WTC11 (cell line): ENCODE results near the gene SVOP. TPM values are rescaled to one million over a fixed set of nuclear protein-coding genes. Genes with fewer than 3 reads are reported as not detected.

Source experiments
- ATAC-seq: fragments of 200-7000 bp; cut with Tn5 transposase; 2 replicates; pipeline ENCODE4 v1.10.0; 2021; ENCODE audit warnings: mild to moderate bottlenecking, moderate library complexity
- CTCF ChIA-PET: fragments of 300-600 bp; sonication (Branson Sonifier 250); formaldehyde crosslinking; loops from one replicate; lab custom pipeline; 2021; ENCODE audit warnings: antibody characterized with exemption; lab: Charles Lee
- POLR2A ChIA-PET: fragments of 350-600 bp; sonication (Branson Sonifier 250); formaldehyde crosslinking; loops from one replicate; lab custom pipeline; 2021; ENCODE audit warnings: antibody characterized with exemption; lab: Charles Lee
- DNase-seq: peaks from one replicate; pipeline ENCODE4 v3.0.0; 2021; ENCODE audit warnings: low spot score
- H3K27ac Mint-ChIP-seq: 2 replicates; pipeline ENCODE4 v1.8.0; 2021; ENCODE audit warnings: mixed read lengths
- H3K27me3 Mint-ChIP-seq: 2 replicates; pipeline ENCODE4 v1.8.0; 2021; ENCODE audit warnings: low read depth, mild to moderate bottlenecking, moderate library complexity, mixed read lengths
- H3K36me3 Mint-ChIP-seq: 2 replicates; pipeline ENCODE4 v1.8.0; 2021; ENCODE audit warnings: mixed read lengths
- H3K4me1 Mint-ChIP-seq: 2 replicates; pipeline ENCODE4 v1.8.0; 2022; ENCODE audit warnings: mixed read lengths
- H3K4me3 Mint-ChIP-seq: 2 replicates; pipeline ENCODE4 v1.8.0; 2021; ENCODE audit warnings: mild to moderate bottlenecking, moderate library complexity, mixed read lengths
- H3K9me3 Mint-ChIP-seq: 2 replicates; pipeline ENCODE4 v1.8.0; 2021; ENCODE audit warnings: mixed read lengths
- ARID4B ChIP-seq: sonication (generic); formaldehyde crosslinking; IDR thresholded peaks from 2 replicates; pipeline ENCODE4 v1.8.0; 2023; ENCODE audit warnings: missing genetic modification reagents, mild to moderate bottlenecking, borderline replicate concordance
- CDX4 ChIP-seq: fragments of 250-450 bp; sonication (Bioruptor Pico); IDR thresholded peaks from 2 replicates; pipeline ENCODE4 v1.9.0; 2021; ENCODE audit warnings: moderate library complexity, mild to moderate bottlenecking, inconsistent platforms, borderline replicate concordance
- CREM ChIP-seq: sonication (generic); formaldehyde crosslinking; IDR thresholded peaks from 2 replicates; pipeline ENCODE4 v1.8.1; 2022; ENCODE audit warnings: mild to moderate bottlenecking, missing genetic modification reagents, moderate library complexity
- E2F4 ChIP-seq: sonication (generic); formaldehyde crosslinking; IDR thresholded peaks from 2 replicates; pipeline ENCODE4 v1.8.1; 2022; ENCODE audit warnings: low read depth, mild to moderate bottlenecking, moderate library complexity, missing genetic modification reagents, borderline replicate concordance
- FOXP4 ChIP-seq: sonication (generic); formaldehyde crosslinking; IDR thresholded peaks from 2 replicates; pipeline ENCODE4 v1.8.0; 2022; ENCODE audit warnings: mild to moderate bottlenecking, missing genetic modification reagents
- GABPB1 ChIP-seq: sonication (generic); formaldehyde crosslinking; IDR thresholded peaks from 2 replicates; pipeline ENCODE4 v1.8.1; 2023; ENCODE audit warnings: mild to moderate bottlenecking, missing genetic modification reagents
- GRHL2 ChIP-seq: fragments of 250-450 bp; sonication (Bioruptor Pico); IDR thresholded peaks from 2 replicates; pipeline ENCODE4 v1.8.0; 2022; ENCODE audit warnings: mild to moderate bottlenecking, moderate library complexity; ENCODE audit not compliant: insufficient replicate concordance, severe bottlenecking
- GTF2I ChIP-seq: fragments of 250-450 bp; sonication (Bioruptor Pico); conservative IDR thresholded peaks from 2 replicates; pipeline ENCODE4 v1.4.0; 2021; ENCODE audit warnings: mild to moderate bottlenecking
- HMGXB4 ChIP-seq: sonication (generic); formaldehyde crosslinking; IDR thresholded peaks from 2 replicates; pipeline ENCODE4 v1.8.1; 2023; ENCODE audit warnings: mild to moderate bottlenecking, moderate library complexity, missing genetic modification reagents
- MLX ChIP-seq: sonication (generic); formaldehyde crosslinking; IDR thresholded peaks from 2 replicates; pipeline ENCODE4 v1.8.1; 2023; ENCODE audit warnings: mild to moderate bottlenecking, missing genetic modification reagents, moderate library complexity
- NFATC4 ChIP-seq: fragments of 250-450 bp; sonication (Bioruptor Pico); IDR thresholded peaks from 2 replicates; pipeline ENCODE4 v1.9.0; 2021; ENCODE audit warnings: mild to moderate bottlenecking
- NR2C2 ChIP-seq: sonication (generic); formaldehyde crosslinking; IDR thresholded peaks from 2 replicates; pipeline ENCODE4 v1.8.0; 2022; ENCODE audit warnings: mild to moderate bottlenecking, missing genetic modification reagents
- TP53 ChIP-seq: sonication (generic); formaldehyde crosslinking; IDR thresholded peaks from 2 replicates; pipeline ENCODE4 v1.8.1; 2023; ENCODE audit warnings: mild to moderate bottlenecking, missing genetic modification reagents
- ZMAT4 ChIP-seq: fragments of 250-450 bp; sonication (Bioruptor Pico); IDR thresholded peaks from 2 replicates; pipeline ENCODE4 v1.9.0; 2021; ENCODE audit warnings: mild to moderate bottlenecking
- ZNF671 ChIP-seq: fragments of 250-450 bp; sonication (Bioruptor Pico); IDR thresholded peaks from 2 replicates; pipeline ENCODE4 v1.8.0; 2021; ENCODE audit warnings: mild to moderate bottlenecking
- ZSCAN18 ChIP-seq: fragments of 250-450 bp; sonication (Bioruptor Pico); IDR thresholded peaks from 2 replicates; pipeline ENCODE4 v2.1.2; 2022; ENCODE audit warnings: mild to moderate bottlenecking, moderate library complexity
- total RNA-seq: library from RNA; stranded (reverse); gene quantifications from 3 replicates; pipeline ENCODE4 v1.2.3, GENCODE V29; 2021

Gene SVOP
- total RNA-seq, 1 experiment from 2014 or later, result 0.04 TPM

GRCh38 chr12:109056891-109057290 lies 36.0 kb upstream of the SVOP start:
- peaks cover 10% of the 10 kb centered on the region for H3K4me1 Mint-ChIP-seq
- ATAC-seq, result no peak
- TF ChIP-seq GTF2I (CRISPR knock-in tag), result no peak
- TF ChIP-seq E2F4, result no peak
- no peak for TF ChIP-seq TP53 (CRISPR knock-in tag)
- TF ChIP-seq GRHL2 (CRISPR knock-in tag), result no peak
- no peak for TF ChIP-seq ZNF671 (CRISPR knock-in tag)
- no peak for TF ChIP-seq GABPB1 (CRISPR knock-in tag)
- TF ChIP-seq NFATC4 (CRISPR knock-in tag), result no peak
- TF ChIP-seq ARID4B (CRISPR knock-in tag), result no peak
- TF ChIP-seq HMGXB4, result no peak
- TF ChIP-seq ZMAT4, result no peak
- no peak for TF ChIP-seq CREM (CRISPR knock-in tag)
- no peak for TF ChIP-seq ZSCAN18
- TF ChIP-seq FOXP4 (CRISPR knock-in tag), result no peak
- no peak for TF ChIP-seq NR2C2 (CRISPR knock-in tag)
- TF ChIP-seq CDX4, result no peak
- no peak for TF ChIP-seq MLX (CRISPR knock-in tag)
- TF ChIP-seq, all 79 proteins: peak for 0
- POLR2A ChIA-PET, result no interaction called here
- H3K27ac Mint-ChIP-seq, result no peak overlapping the region
- no peaks in the 10 kb centered on the region for H3K9me3 Mint-ChIP-seq
- H3K4me3 Mint-ChIP-seq, result no peak overlapping the region
- H3K27me3 Mint-ChIP-seq, result no peaks in the 10 kb centered on the region
- no peak for DNase-seq
- no peaks in the 10 kb centered on the region for H3K36me3 Mint-ChIP-seq
- CTCF ChIA-PET, result no interaction called here
